Testis (tissue), 3 donors: ENCODE results near the gene ARHGAP31. TPM values are rescaled to one million over a fixed set of nuclear protein-coding genes. Genes with fewer than 3 reads are reported as not detected.

Experiments
- DNase-seq: peaks from one replicate; pipeline ENCODE4 v3.0.0-alpha.2; 2019
- H3K27ac ChIP-seq, 2 donors: fragments of 200-600 bp; sonication (generic); one replicate each; pipeline ENCODE4 v1.5.1; 2019
- H3K27me3 ChIP-seq: fragments of 200-600 bp; sonication (generic); one replicate; pipeline ENCODE4 v1.5.1; 2019
- H3K36me3 ChIP-seq: fragments of 200-600 bp; sonication (generic); one replicate; pipeline ENCODE4 v1.5.1; 2017; ENCODE audit warnings: low read depth; ENCODE audit errors: missing control alignments
- H3K4me1 ChIP-seq: fragments of 200-600 bp; sonication (generic); one replicate; pipeline ENCODE4 v1.5.1; 2019
- H3K4me3 ChIP-seq, 2 donors: fragments of 200-600 bp; sonication (generic); one replicate each; pipeline ENCODE4 v1.5.1; 2017 to 2019
- H3K9me3 ChIP-seq: fragments of 200-600 bp; sonication (generic); one replicate; pipeline ENCODE4 v1.5.1; 2017
- CTCF ChIP-seq, 3 experiments: fragments of 450-650 bp in 2 of 3; fragments of 200-600 bp in 1 of 3; sonication (generic) in 1 of 3; IDR thresholded peaks; one replicate each; pipeline ENCODE4 v1.5.1; 2016 to 2019; ENCODE audit warnings: antibody characterized with exemption in 3 of 3, mild to moderate bottlenecking in 2 of 3, moderate library complexity in 1 of 3
- POLR2A ChIP-seq: fragments of 450-650 bp; IDR thresholded peaks from one replicate; pipeline ENCODE4 v1.6.1; 2017; ENCODE audit warnings: antibody characterized with exemption, mild to moderate bottlenecking, moderate library complexity
- WGBS, 2 donors: methylation state at CpG; one replicate each; pipeline ENCODE4 v1.1.5; 2018; 5-methylcytosine and 5-hydroxymethylcytosine counted together
- intact Hi-C: fragments of 100-400 bp; cut with DNase I; formaldehyde crosslinking; loops from one replicate; pipeline ENCODE4 v1.15.1; 2023; ENCODE audit warnings: low total_unique reads
- polyA plus RNA-seq: library from polyadenylated mRNA; stranded (reverse); fragments of 350-450 nt; fragmentation: Illumina TruSeq; extraction: RNeasy Lipid Tissue Mini Kit (QIAGEN cat#74804); gene quantifications from one replicate; pipeline ENCODE4 v1.2.3, GENCODE V29; 2014; ENCODE audit warnings: low read depth, low replicate concordance; ENCODE audit not compliant: insufficient read depth
- small RNA-seq, 2 donors: library from RNA; depleted of rRNA; stranded (forward); fragments of <200 nt; gene quantifications; one replicate each; pipeline ENCODE3, GENCODE V24; 2016
- total RNA-seq, 2 donors: library from RNA; depleted of rRNA; stranded (reverse); fragments of >200 nt; gene quantifications; one replicate each; pipeline ENCODE4 v1.2.3, GENCODE V29; 2016

Gene ARHGAP31
- total and polyA plus RNA-seq, 3 donors from 2014 or later: 5.2 to 6.2 (median 5.6) TPM

GRCh38 chr3:119463171-119464169 is 169.3 kb downstream of the ARHGAP31 start, which contains the start of gene TMEM39A:
TSS of gene TMEM39A (minus strand) at chr3:119463615. CDS start at chr3:119462074, 1,541 bp downstream.
- DNase-seq: peak; percentile 100
- no peaks in the 10 kb centered on the region for H3K9me3 ChIP-seq
- TF ChIP-seq POLR2A: peak; percentile 87
- TF ChIP-seq CTCF (IDR thresholded peaks at IDR 0.05): peak in 2 of 3 experiments; percentile 45 to 49
- intact Hi-C loops: no loop called here
- peak within 1 kb of the TSS; percentile 48 to 69 for H3K27ac ChIP-seq
- peaks cover 18% of the 10 kb centered on the region for H3K4me1 ChIP-seq
- WGBS, 2 donors: 4% methylated on average over 40 to 51 of the region's 51 CpGs
- H3K4me3 ChIP-seq: peak within 1 kb of the TSS; percentile 85 to 88
- H3K27me3 ChIP-seq: no peaks in the 10 kb centered on the region
- H3K36me3 ChIP-seq: no peaks in the 10 kb centered on the region

- DNase-seq: no peak
- intact Hi-C loops: no loop called here
- 70 to 80% methylated on average over 2 of the region's 2 CpGs for WGBS, 2 donors
- no peak overlapping the region for H3K4me3 ChIP-seq
- H3K9me3 ChIP-seq: no peaks in the 10 kb centered on the region
- TF ChIP-seq CTCF (IDR thresholded peaks at IDR 0.05) (no peak), POLR2A (no peak)
- peaks cover 13% of the 10 kb centered on the region for H3K4me1 ChIP-seq
- peak overlapping the region in 1 of 2 donors; percentile 71 for H3K27ac ChIP-seq
- no peaks in the 10 kb centered on the region for H3K36me3 ChIP-seq
- no peaks in the 10 kb centered on the region for H3K27me3 ChIP-seq
Observed at GRCh38 chr3:119468041-119468440, 173.9 kb downstream of the ARHGAP31 start.

GRCh38 chr3:119469418-119470189 is 175.4 kb downstream of the ARHGAP31 start:
- Histone ChIP-seq H3K4me1 (peaks cover 13% of the 10 kb centered on the region), H3K4me3 (peak overlapping the region; percentile 74 to 84), H3K27ac (peak overlapping the region; percentile 71 to 75), H3K9me3 (no peaks in the 10 kb centered on the region), H3K36me3 (no peaks in the 10 kb centered on the region), H3K27me3 (no peaks in the 10 kb centered on the region)
- 9 to 10% methylated on average over 16 of the region's 16 CpGs for WGBS, 2 donors
- DNase-seq: no peak
- intact Hi-C loops: no loop called here
- TF ChIP-seq CTCF (IDR thresholded peaks at IDR 0.05): no peak

Small RNA genes lying within 50 kb of the gene (small RNA-seq; reads per million reads assigned to genes)
- 0 reads per million in 2 donors for gene RNU6-1127P

Other genes starting within 250 kb of the ARHGAP31 start
- gene TEX55, start 148.2 kb upstream of the ARHGAP31 start, total RNA-seq: 100 to 1,000 TPM in 1 of 2 donors, 10 to 100 TPM in 1; 70.4 to 158 TPM
- gene TEX55, start 148.2 kb upstream of the ARHGAP31 start, polyA plus RNA-seq: 176 TPM
- under 1 TPM; 0.50 to 0.79 TPM for gene UPK1B, start 120.8 kb upstream of the ARHGAP31 start, total RNA-seq
- gene UPK1B, start 120.8 kb upstream of the ARHGAP31 start, polyA plus RNA-seq: 2.2 TPM
- gene B4GALT4, start 53.5 kb upstream of the ARHGAP31 start, total RNA-seq: 10 to 100 TPM; 13.5 to 19.4 TPM
- gene B4GALT4, start 53.5 kb upstream of the ARHGAP31 start, polyA plus RNA-seq: 17.7 TPM
- gene TMEM39A, start 169.2 kb downstream of the ARHGAP31 start, total RNA-seq: 10 to 100 TPM; 39.8 to 46.0 TPM
- gene TMEM39A, start 169.2 kb downstream of the ARHGAP31 start, polyA plus RNA-seq: 33.5 TPM
- gene POGLUT1, start 174.6 kb downstream of the ARHGAP31 start, total RNA-seq: 10 to 100 TPM; 11.4 to 11.6 TPM
- gene POGLUT1, start 174.6 kb downstream of the ARHGAP31 start, polyA plus RNA-seq: 8.8 TPM
- gene TIMMDC1, start 204.2 kb downstream of the ARHGAP31 start, total RNA-seq: 10 to 100 TPM; 70.9 to 81.4 TPM
- 109 TPM for gene TIMMDC1, start 204.2 kb downstream of the ARHGAP31 start, polyA plus RNA-seq